ENCODE results near the gene FBXL16.

Gene FBXL16

GRCh38 chr16:645852-646678 is 59.5 kb downstream of the FBXL16 start (continued):
- TF ChIP-seq, protein P1, sequence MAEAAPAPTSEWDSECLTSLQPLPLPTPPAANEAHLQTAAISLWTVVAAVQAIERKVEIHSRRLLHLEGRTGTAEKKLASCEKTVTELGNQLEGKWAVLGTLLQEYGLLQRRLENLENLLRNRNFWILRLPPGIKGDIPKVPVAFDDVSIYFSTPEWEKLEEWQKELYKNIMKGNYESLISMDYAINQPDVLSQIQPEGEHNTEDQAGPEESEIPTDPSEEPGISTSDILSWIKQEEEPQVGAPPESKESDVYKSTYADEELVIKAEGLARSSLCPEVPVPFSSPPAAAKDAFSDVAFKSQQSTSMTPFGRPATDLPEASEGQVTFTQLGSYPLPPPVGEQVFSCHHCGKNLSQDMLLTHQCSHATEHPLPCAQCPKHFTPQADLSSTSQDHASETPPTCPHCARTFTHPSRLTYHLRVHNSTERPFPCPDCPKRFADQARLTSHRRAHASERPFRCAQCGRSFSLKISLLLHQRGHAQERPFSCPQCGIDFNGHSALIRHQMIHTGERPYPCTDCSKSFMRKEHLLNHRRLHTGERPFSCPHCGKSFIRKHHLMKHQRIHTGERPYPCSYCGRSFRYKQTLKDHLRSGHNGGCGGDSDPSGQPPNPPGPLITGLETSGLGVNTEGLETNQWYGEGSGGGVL (tag by site-specific recombination; IDR thresholded peaks at IDR 0.05) = 0 out of 2 replicates have a peak, but pooled peaks have one; percentile 29
- TF ChIP-seq ZNF362 (tag by site-specific recombination; IDR thresholded peaks at IDR 0.05) = no peak
- TF ChIP-seq, protein P2, sequence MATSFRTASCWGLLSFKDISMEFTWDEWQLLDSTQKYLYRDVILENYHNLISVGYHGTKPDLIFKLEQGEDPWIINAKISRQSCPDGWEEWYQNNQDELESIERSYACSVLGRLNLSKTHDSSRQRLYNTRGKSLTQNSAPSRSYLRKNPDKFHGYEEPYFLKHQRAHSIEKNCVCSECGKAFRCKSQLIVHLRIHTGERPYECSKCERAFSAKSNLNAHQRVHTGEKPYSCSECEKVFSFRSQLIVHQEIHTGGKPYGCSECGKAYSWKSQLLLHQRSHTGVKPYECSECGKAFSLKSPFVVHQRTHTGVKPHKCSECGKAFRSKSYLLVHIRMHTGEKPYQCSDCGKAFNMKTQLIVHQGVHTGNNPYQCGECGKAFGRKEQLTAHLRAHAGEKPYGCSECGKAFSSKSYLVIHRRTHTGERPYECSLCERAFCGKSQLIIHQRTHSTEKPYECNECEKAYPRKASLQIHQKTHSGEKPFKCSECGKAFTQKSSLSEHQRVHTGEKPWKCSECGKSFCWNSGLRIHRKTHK (tag by site-specific recombination; IDR thresholded peaks at IDR 0.05) = no peak
- peak; percentile 79; the same call in 1 of the 2 replicates for TF ChIP-seq KLF1 (tag by site-specific recombination; IDR thresholded peaks at IDR 0.05)
- TF ChIP-seq ZNF202 (tag by site-specific recombination; IDR thresholded peaks at IDR 0.05; ENCODE audit: borderline replicate concordance) = no peak
- TF ChIP-seq SP2 (tag by site-specific recombination; IDR thresholded peaks at IDR 0.05) = 0 out of 2 replicates have a peak, but pooled peaks have one; percentile 13
- TF ChIP-seq, protein P3, sequence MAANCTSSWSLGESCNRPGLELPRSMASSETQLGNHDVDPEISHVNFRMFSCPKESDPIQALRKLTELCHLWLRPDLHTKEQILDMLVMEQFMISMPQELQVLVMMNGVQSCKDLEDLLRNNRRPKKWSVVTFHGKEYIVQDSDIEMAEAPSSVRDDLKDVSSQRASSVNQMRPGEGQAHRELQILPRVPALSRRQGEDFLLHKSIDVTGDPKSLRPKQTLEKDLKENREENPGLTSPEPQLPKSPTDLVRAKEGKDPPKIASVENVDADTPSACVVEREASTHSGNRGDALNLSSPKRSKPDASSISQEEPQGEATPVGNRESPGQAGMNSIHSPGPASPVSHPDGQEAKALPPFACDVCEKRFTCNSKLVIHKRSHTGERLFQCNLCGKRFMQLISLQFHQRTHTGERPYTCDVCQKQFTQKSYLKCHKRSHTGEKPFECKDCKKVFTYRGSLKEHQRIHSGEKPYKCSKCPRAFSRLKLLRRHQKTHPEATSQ (tag by site-specific recombination; IDR thresholded peaks at IDR 0.05) = no peak
- TF ChIP-seq ZNF621 (tag by site-specific recombination; IDR thresholded peaks at IDR 0.05) = no peak
- TF ChIP-seq KLF17 (tag by site-specific recombination; IDR thresholded peaks at IDR 0.05) = peak; percentile 49; the same call in 1 of the 2 replicates
- no peak for TF ChIP-seq ZNF211 (tag by site-specific recombination; IDR thresholded peaks at IDR 0.05; ENCODE audit: low read depth)
- TF ChIP-seq SP7 (tag by site-specific recombination; IDR thresholded peaks at IDR 0.05) = 0 out of 2 replicates have a peak, but pooled peaks have one; percentile 19
- peak; percentile 91 for TF ChIP-seq ZNF423 (tag by site-specific recombination; IDR thresholded peaks at IDR 0.05)
- TF ChIP-seq ZNF701 (tag by site-specific recombination; IDR thresholded peaks at IDR 0.05) = no peak
- no peak for TF ChIP-seq ZFP37 (tag by site-specific recombination; IDR thresholded peaks at IDR 0.05)
- no peak for TF ChIP-seq ZNF169 (tag by site-specific recombination; IDR thresholded peaks at IDR 0.05)
- no peak for TF ChIP-seq PRDM1 (tag by site-specific recombination; IDR thresholded peaks at IDR 0.05)
- TF ChIP-seq TCF7L2 (IDR thresholded peaks at IDR 0.05; ENCODE audit: borderline replicate concordance, low read depth, low read length) = no peak
- no peak for TF ChIP-seq ZNF514 (tag by site-specific recombination; IDR thresholded peaks at IDR 0.05)
- TF ChIP-seq ZNF366 (tag by site-specific recombination; conservative IDR thresholded peaks at IDR 0.05) = peak; percentile 47
- TF ChIP-seq ZNF529 (tag by site-specific recombination; IDR thresholded peaks at IDR 0.05; ENCODE audit: insufficient replicate concordance) = no peak
- no peak for TF ChIP-seq ZNF76 (tag by site-specific recombination; IDR thresholded peaks at IDR 0.05; ENCODE audit: borderline replicate concordance, low read depth)
- no peak for TF ChIP-seq ZNF768 (tag by site-specific recombination; IDR thresholded peaks at IDR 0.05)
- TF ChIP-seq REST (tag by site-specific recombination; IDR thresholded peaks at IDR 0.05) = no peak
- no peak for TF ChIP-seq ZNF133 (tag by site-specific recombination; IDR thresholded peaks at IDR 0.05)

Data from HEK293 (cell line).